ENCODE results near the gene OGFOD3.
"Not testable (repeated sequence)": the region's sequence is repeated elsewhere in the genome, so short reads cannot be mapped to it uniquely, and the experiment has no call there.

Gene OGFOD3

DNA sequence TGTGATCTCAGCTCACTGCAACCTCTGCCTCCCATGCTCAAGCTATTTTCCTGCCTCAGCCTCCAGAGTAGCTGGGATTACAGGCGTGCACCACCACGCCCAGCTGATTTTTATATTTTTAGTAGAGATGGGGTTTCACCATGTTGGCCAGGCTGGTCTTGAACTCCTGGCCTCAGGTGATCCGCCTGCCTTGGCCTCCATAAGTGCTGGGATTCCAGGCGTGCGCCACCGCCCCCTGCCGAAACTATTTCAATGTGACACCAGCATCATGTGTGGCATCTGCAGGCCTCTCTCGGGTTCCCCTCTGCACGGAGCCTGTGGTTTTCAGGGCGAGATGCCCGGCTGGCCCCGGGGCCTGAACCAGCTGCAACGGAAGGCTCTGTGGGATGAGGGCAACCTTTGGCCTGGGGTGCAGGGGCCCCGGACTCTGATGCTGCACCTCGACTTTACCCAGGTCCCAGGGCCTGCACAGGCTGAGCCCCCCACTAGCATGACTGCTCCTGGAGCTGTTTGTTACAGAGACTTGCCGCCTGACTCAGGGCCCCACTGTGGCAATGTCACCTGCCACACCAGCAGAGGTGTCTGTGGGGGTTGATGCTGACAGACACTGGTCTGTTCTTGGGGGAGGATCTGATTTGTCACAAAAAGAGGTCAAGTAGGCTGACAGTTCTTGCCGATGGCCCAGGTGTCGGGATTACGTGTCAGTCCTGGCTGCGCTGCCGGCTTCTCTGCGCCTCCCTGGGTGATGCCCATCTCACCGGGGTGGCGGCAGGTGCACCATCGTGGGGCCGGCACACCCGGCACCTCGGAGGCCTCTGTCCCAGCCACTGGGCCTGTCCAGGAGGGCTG lies 68.0 kb downstream of the OGFOD3 start:
- no peak for DNase-seq

DNA sequence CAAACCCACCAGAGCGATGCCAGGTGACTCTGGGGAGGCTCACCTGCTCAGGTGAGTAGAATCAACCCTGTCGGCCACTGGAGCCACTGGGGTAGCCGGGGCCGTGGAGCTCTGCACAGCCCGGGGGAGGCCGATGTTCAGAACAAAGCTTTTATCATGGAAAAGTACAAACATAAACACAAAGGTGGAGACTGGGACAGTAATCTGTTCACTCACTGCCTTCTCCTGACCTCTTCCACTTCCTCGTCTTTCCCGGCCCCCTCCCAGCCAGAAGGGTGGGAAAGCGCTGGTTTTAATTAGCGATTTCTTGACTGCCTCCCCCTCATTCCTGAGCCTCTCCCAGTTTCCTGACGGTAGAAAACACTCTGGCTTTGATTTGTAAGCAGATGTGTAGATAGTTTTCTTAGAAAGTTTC lies 69.1 kb downstream of the OGFOD3 start:
- DNase-seq, result no peak

DNA sequence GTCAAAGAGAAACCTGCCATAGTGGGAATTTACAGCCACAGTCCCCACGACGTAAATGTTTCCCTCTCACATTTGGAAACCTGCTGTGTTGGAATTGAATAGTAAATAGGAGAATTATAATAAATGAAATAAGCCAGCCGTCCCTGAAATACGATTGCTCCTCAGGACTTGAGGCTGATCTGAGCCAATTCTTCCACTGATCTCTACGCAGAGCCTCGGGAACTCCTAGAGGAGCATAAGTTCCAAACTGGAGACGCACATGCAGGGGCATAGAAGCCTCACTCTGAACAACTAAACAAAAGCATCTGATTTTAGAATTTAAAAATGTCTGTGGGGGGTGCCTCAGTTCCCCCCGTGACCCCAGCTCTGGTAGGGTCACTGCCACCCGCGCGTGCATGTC lies 69.5 kb downstream of the OGFOD3 start:
- DNase-seq, result no peak

DNA sequence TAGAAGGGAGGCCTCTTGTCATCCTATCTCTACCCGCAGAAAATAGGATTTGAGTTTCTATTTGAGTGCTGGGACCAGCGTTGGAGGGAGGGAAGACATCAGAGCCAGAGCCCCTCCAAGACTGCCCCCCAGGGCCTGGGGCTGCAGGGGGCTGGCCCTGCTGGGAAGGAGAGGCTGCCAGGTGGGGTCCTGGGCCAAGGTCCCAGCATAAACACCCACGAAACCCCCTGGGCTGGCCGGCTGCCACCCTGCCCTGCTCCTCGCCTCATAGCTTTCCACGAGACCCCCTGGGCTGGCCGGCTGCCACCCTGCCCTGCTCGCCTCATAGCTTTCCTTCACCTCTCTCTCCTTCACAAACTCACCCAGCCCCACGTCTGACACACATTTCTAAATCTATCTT lies 70.0 kb downstream of the OGFOD3 start:
- DNase-seq, result no peak

DNA sequence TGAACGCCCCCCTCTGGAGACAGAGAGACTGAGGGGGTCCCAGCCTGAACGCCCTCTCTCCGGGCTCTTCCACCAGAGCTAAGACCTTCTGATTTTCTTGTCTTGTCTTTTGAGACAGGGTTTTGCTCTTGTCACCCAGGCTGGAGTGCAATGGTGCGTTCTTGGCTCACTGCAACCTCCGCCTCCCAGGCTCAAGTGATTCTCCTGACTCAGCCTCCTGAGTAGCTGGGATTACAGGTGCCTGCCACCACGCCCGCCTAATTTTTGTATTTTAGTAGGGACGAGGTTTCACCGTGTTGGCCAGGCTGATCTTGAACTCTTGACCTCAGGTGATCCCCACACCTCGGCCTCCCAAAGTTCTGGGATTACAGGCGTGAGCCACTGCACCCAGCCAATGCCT lies 70.4 kb downstream of the OGFOD3 start:
- not testable (repeated sequence) for DNase-seq

DNA sequence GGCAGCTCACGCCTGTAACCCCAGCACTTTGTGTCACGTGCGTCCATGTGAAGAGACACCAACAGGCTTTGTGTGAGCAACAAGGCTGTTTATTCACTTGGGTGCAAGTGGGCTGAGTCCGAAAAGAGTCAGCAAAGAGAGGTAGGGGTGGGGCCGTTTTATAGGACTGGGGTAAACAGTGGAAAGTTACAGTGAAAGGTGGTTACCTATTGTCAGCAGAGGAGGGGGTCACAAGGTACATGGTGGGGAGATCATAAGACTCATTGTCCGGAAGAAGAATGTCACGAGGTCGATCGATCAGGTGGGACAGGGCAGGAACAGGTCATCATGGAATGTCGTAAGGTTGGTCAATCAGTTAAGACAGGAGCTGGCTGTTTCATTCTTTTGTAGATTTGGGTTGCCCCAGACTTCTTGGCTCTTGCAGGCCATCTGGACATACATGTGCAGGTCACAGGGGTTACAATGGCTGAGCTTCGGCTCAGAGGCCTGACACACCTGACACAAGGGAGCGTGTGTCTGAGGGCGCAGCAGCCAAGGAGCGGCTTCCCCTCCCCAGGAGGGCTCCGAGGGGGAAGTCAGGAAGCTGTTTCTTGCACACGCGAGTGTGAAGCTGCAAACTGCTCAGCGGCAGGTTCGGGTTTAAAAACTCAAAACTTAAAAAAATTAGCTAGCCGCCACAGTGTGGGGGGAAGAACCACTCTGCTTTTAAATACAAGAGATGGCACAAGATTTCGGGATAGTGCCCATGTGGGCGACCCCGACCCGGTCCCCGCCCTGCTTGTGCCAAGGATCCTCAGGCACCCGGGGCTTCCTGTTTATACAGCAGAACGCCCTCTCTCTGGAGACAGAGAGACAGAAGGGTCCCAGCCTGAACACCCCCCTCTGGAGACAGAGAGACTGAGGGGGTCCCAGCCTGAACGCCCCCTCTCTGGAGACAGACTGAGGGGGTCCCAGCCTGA lies 71.8 kb downstream of the OGFOD3 start:
- no peak for DNase-seq

DNA sequence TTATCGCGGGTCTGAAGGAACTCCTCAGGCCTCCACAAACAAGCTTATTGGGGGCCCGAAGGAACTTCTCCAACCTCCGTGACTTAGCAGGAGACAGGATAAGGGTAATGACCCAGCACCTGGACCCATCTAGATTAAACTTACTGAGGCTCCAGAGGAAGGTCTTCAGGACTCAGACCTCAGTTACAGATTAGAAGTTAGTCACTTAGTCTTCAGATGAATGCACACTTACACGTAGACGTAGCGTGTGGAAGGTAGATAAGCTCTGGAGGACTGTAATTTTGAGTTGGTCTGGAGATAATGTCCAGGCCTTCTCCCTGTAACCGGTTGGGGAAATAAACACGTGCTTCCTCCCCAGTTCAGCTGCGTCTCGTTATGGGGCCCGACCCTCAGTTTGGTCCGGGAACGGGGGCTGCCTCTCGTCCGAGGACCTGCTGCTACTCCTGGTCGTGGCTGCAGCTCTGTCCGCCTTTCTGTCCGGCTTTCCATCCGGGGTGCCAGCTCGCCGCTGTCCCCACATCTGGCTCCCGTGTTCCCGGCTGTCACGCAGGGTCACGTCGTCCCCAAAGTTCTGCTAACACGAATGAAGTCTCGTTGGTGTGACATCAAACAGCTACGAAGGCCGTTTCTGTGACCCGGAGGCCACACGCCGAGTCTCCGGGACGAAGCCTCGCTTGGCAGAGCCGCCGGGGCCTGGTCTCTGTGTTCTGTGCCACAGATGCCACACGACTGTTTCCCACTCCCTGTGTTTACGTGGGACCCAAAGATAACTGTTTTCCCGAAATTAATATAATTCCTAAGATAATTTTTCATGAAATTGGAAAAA lies 73.0 kb downstream of the OGFOD3 start:
- DNase-seq, result no peak

DNA sequence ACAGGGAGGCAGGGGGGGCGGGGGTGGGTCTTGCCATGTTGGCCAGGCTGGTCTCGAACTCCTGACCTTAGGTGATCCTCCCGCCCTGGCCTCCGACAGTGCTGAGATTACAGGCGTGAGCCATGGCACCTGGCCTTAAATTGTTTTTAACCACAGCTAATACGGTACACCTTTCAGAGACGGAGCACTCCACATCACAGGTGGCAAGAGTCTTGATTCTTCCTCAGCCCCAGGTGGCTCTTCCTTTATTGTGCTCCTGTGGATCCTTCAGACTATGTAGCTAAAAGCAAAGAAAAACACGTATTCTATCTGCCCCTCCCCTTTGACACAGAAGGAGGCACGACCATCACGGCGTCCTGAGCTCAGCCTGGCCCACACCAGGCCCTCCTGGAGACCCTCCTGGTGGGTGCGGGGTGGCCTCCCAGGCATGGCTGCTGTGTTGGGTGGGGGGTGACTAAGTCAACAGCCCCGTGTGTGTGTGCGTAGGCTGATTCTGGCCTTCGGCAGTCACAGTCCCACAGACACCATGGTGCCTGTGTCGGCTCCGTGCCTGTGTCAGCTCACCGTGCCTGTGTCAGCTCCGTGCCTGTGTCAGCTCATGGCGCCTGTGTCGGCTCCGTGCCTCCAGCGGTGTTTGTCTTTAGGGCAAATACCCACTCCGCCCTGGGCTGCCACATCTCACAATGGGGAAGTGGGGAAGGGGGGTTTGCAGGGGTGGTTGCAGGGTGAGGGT lies 74.0 kb downstream of the OGFOD3 start:
- no peak for DNase-seq

DNA sequence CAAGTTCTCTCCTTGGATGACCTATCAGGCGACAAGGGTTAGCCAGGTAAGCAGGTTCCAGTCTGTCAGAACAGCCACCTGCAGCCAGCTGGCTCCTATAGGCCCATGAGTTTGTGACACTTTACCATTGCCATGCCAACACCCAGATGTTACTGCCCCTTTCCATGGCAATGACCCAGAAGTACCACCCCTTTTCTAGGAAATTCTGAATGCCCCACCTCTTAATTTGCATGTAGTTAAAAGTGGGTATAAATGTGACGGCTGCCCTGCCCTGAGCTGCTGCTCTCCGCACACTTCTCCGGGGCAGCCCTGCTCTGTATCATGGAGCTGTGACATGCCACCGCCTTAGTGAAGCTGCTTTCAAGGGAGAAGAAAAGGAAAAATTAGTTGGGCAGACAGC lies 74.8 kb downstream of the OGFOD3 start:
- no peak for DNase-seq

DNA sequence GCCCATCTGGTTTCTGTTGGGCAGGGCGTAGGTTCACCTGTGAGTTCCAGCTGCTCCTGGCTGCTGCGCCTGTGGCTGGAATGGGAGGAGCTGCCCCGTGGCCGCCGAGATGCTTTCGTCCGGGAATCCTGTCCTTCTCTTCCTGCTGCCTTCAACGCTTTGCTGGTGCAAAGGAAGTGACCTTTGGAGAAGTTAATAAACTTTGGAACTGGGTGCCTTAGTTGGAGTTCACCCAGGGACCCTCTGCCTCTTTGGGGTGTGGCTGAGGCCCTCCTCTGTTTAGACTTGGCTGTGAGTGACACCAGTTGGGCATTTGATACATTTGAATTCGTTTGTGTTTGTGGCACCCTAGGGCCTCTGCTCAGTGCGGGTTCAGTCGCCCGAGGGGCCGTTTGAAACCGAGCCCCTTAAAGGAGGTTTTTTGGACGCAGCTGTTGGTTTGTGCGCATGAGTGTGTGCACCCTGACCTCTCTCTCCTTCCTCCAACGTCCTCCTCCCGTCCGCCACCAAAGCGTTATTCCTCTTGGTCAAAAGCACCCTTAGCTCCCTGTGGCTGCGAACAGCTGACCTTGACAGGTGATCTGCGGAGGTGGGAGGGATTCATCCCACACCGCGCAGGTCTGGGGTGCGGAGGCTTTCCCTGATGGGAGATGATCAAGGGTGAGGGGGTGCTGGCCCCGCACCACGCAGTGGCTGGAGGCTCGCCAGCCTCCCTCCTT lies 75.9 kb downstream of the OGFOD3 start:
- no peak for DNase-seq

DNA sequence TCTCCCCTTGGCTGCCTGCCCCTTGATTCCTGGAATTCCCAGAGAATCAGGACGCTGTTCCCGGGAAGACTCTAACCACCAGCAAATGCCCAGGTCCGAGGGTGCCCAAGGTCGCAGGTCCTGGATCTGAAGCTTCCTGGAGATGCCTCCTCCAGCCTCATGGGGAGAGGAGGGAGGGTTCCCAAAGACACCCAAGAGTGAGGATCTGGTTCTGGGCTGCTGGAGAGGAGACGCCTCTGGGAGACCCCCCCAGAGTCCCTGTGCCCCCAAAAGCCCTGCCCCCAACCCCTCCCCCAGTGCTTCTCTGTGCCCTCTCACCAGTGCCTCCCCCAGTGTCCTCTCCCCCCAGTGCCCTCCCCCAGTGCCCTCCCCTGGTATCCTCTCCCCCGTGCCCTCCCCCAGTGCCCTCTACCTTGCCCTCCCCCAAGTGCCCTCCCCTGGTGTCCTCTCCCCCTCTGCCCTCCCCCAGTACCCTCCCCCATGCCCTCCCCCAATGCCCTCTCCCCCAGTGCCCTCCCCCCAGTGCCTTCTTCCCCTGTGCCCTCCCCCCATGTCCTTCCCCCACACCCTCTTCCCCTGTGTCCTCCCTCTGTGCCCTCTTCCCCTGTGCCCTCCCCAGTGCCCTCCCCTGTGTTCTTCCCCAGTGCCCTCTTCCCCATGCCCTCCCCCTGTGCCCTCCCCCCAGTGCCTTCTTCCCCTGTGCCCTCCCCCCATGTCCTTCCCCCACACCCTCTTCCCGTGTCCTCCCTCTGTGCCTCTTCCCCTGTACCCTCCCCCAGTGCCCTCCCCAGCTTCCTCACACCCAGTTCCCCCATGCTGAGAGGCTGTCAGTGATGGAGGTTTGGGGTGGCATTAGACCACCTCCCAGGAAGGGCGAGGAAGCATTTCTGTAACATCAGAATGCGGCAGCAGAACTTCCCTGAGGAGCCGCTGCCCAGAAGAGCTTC lies 78.5 kb downstream of the OGFOD3 start:
- DNase-seq, result no peak

Measured in NCI-H1092 (cell line).